Activated gamma-delta T cell (primary cell): ENCODE measurements around the gene PSMD6.

ENCODE experiments used
- DNase-seq: peaks from one replicate; lab custom pipeline; 2025; lab: John Stamatoyannopoulos, UW

The PSMD6 gene

DNA sequence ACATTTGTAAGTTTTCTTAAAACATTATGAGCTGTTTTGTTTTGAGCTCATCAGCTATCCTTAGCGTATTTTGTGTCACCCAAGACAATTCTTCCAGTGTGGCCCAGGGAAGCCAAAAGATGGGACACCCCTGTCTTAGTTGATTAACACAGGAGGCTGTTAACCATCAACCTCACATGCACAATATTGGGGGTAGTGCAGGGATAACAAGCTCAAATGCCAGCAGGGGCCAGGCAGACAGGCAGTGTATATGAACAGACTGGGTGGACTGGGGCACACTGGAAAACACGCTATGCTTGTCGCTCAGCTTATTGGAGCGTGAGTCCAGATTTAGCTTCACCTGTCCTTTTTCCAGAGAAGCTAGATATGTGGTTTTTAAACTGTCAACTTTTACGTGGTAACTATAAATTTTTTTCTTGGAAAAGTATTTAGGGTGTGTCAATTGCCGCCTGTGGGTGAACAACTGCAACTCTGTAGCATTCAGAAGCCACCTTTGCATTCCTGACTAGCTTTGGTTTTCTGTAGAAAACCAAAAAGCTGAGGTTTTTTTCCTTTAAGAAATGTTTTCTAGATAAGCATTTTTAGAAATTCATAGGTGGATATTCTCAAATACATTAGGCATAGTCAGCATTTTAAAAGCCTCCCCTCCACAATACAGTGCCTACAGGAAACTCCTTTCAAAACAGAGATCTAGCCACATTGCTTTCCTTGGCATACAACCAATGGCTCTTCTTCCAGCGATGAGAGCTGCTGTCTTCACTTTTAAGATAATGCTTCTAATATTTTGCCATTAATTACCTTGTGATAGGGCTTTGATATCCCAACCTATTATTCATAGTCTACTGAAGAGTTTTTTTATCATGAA is 14.6 kb downstream of the PSMD6 start:
- no peak for DNase-seq

DNA sequence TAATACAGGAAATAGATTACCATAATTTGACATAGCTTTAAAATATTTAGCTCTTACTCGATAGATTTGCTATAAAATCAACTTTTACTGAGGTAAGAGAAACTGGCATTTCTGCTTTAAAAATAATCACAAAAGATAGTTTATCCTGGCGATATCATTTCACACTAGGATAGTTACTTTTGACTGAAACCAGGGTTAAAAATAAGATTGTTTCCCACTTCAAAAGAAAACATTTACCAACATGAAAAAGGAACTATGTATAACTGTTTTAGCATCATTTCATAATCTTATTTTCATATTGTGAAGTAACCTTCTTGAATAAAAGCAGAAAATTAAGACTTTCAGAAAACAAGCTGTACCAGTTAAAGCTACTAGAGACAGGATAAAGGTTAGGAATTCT is 15.3 kb downstream of the PSMD6 start:
- DNase-seq: no peak

DNA sequence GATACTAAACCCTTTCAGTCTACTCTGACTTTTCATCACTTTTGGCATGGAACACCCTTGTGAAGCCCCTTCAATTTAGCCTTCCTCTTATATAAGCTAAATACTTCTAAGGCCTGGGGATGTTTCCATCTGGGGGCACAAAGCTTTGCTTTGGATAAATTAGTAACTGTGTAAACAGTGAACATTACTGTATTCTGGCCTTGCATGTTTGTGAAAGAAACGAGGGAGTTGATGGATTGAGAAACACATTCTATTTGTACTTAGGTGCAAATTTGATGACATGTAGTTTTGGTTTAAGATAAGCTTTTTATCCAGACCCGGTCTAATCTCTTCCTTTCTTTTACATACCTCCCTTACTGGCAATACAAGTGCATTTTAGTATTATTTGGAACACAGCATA is 19.7 kb downstream of the PSMD6 start:
- no peak for DNase-seq

DNA sequence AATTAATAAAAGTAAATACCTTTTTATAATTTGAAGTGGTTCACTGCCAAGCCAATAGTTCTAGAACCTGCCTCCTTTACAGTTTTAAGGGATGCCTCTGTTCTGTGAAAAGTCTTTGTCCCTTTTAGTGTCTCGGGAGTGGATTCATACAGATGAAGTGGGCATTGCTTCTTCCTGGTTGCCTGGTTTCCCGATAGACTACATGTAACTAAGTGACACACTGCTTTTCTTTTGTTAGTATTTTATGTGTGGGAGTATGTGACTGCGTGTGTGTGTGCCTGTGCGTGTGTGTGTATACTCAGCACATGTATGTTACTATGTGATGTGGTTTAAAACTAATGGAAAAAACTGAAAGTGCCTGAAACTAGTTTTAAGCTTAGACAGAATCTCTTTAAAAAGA is 21.1 kb downstream of the PSMD6 start:
- DNase-seq: no peak

DNA sequence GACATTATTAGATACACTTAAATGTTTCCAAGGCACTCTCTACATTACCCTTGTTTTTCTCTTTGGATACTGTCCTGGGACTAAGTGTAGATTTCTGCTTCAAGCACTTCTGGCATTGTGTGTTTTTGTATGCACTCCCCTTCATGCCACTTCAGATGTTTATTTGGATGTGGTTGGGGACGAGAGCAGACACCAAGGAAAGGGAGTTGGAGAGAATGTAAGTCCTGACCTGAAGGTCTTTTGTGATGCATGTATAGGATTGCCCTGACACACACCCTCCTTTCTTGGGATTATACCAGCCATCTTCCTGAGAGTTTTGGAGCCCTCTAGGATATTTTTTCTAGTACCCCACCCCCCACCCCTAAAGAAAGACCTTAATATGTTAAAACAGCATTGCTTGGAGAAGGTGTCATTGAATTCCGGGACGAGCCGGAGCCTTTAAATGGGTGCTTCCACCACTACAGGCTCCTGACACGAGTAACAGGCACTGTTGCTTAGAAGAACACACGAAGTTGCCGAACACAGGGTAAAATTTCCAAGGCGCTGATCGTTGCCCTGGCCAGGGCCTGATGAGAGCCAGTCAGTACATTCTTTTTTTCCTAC is 22.7 kb downstream of the PSMD6 start:
- no peak for DNase-seq

DNA sequence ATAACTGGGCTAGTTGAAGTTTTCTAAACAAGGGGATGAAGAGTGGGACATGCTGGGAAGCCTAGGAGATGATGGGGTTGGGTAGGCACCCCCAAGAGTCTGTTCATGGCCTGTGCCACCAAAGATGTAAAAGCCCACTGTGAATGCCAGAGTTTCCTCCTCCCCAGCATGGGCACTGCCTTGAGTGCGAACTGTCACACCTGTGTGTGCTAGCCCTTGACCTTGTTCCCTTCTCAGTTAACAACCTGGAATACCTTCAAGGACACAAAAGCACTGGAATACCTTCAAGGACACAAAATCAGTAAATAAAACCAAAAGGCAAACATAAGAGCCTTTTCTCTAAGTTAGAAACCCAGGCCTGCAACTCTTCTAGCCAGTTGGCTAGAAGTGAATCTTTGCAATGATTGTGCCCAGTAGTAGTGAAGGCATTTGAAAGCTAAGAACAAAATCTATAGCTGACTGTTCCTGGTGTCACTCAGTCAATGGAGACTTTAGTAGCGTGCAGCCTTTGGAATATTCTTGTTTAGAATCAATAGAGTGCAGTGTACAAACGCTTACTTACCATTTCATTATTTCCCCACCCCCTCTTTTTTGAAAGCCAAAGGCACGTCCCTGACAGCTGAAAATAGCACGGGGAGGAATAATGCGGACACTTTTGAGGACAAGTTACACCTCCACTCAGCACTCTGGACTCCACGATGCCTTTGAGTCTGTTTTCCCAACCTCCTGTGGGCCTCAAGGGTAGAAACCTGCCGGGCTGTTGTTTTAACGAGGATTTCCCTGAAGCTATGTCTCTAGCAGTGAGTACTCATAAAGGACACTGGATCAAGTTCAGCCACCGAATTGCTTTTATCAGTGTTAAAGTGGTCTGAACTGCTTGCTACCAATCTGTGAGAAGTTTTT is 24.2 kb downstream of the PSMD6 start:
- no peak for DNase-seq

DNA sequence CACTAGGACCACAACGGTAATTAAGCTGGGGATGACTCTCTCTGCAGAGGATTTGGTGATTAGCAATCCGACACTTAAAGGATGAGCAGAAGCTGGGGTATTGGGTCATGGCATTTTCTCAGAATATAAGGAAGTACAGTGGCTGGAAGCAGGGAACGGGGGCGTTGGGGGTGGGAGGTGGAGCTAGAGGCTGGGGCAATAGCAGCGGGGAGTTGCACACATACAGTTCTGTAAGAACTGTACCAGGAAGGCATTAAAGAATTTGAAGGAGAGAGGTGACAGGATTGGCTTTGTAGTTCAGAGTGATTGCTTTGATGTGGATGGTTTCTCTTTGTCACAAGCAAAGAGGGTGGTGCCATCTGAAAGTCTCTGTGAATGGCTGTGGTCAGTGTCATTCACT is 28.2 kb downstream of the PSMD6 start:
- DNase-seq: no peak

DNA sequence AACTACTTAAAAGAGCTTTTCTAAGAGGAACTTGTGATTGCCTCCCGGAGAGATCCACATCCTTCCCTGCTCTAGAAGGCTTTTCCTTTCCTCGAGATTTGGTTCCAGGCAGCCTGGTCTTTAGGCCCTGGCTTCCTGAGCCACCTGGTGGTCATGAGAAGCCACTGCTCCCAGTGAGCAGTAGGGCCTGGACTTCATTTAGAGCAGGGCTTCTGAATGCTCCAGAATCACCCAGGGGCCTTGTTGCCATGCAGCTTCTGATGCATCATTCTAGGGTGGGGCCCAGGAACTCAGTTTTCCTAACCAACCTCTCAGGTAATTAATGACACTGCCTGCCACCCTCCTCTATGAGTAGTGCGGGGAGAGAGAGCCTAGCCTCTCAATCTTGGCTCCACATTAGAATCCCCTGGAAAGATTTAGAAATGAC is 29.6 kb downstream of the PSMD6 start:
- DNase-seq: no peak

DNA sequence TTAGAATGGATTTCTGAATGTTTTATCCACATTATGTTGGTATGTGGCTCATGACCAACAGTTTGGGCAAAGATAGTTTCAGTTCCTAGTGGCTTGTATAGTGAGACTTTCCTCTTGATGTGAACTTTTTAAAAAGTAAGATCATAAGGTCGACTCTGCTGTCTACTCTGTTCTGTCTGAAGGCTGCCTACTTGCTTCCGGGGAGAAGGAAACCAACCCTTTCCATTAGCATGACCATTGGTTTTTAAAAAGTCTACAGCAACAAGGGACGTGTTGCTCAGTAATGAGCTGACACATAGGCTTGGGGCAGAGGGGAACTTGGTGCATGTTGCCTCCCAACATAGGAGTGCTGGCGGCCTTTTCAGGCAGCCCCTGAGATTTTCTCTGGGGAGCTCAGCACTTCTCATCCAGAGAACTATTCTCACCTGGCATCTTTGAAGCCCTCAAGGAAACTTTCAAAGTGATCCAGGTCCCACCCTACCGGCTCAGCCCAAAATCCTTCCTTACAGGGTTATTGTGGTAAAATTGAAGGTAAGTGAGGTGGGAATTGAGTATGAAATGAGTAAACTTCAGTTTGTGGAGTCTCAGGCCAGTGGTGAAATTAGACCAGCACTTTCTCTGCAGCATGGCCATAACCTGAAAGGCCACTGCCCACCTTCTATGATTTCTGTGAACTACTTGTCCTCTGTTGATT is 30.6 kb downstream of the PSMD6 start:
- no peak for DNase-seq

DNA sequence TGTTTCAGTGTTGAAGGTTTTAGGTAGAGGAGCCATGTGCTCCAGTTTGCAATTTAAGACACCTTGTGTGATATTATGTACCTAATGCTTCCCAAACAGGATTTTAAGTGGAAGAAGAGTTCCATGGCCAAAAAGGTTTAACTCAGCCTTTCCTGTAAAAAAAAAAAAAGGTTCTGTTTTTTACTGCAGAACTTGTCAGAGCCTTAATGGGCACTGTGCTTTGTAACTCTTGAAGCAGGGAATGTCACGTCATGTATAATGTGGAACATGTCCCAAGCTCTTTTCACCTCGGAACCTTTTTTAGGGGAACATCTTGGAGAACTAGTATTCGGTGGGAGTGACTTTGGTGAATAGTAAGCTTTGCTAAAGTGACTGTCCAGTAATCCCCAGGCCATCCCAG is 31.6 kb downstream of the PSMD6 start:
- no peak for DNase-seq

DNA sequence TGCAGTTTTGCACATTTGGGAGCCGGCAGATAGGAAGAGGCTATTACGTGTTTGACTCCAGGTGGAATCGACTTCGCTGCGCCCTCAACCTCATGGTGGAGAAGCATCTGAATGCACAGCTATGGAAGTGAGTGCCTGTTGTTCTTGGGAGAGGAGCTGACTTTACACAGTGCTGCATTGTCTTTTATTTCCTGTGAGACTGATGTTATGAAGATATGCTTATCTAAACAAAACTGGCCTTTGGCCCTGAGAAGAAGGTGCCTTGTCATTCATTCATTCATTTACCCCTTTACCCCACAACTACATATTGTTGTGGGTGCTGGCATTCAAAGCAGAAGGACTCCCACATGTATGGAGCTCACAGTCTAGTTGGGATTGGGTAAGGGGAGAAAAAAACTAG is 32.6 kb downstream of the PSMD6 start:
- no peak for DNase-seq

DNA sequence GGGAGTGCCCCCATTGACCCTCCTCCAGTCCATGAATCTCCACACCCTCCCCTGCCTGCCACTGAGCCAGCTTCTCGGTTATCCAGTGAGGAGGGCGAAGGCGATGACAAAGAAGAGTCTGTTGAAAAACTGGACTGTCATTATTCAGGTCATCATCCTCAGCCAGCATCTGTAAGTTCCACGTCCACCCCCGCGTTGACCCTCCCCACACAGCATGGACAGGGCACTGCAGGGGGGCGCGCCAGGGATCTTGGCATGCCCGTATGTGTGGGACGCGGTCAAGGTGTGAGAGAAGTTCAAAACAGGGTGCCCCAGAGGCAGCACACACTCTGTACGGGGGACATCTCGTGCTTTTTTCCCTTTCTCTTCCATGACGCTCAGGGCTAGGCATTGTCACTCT is 33.1 kb downstream of the PSMD6 start:
- no peak for DNase-seq

DNA sequence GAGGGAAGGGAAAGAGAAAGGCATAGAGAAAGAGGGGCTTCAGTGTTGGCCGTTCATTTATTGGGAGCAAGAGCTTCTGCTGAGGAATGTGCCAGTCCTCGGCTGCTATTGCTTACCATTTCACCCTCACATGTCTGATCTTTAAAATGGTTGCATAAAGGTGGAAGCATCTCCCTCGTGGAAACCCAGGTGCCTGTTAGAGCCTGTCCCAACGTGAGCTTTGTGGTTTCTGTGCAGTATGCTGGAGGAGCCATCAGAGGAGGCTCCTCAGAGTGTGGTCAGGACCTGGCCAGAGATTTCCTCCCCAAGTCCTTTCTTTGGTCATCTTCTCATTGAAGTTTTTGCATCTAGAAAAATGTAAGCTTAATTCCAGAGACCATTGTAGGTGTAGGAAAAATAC is 34.4 kb downstream of the PSMD6 start:
- no peak for DNase-seq

DNA sequence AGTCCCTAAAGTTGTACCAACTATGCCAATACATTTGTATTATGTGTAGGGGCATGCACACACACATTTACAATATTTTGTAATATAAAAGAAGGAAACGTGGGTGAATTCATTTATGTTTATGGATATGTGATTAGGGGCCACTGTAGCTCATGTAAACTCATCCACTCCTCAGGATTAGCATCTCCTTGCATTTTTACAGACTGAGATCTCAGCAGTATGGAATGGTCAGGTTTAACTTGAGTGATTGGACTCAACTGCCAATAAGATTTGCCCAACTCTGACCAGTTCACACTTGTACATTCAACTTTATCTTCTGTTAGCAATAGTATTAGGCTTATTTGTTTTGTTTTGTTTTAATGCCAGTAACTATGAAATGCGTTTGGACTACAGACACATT is 36.5 kb downstream of the PSMD6 start:
- no peak for DNase-seq

DNA sequence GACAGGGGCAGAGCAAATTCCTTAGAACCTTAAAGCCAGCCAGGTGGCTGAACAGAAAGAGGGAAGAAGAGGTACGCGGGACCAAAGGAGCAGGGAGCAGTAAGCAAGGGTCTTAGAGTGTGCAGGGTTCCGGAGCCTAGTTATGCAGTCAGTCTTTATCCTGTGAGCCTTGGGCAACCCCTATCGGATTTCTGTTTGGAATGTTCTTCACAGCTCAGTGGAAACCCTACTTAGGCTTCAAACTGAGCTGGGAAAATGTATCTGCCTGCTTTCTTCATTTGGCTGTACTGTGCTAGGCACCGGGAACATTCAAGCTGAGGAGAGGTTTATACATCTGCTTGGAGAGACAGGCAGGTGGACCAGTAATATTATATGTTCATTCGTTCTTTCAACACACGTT is 37.1 kb downstream of the PSMD6 start:
- no peak for DNase-seq

DNA sequence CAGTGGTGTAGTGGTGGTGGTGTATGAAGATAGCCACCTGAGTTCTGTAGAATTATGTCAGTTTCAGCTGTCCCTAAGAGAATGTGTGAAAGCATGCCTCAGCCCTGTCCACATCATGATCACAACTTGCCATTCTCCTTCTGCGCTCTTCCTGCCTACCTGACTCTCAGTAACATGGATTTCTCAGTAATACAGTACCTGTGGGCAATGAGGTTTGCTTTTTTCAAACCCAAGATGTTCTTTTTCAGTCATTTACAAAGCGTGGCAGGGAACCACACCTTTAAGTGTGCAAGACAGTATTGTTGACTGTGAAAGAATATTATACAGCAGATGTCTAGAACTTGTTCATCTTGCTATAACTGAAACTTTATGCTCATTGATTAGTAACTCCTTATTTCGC is 38.9 kb downstream of the PSMD6 start:
- no peak for DNase-seq

DNA sequence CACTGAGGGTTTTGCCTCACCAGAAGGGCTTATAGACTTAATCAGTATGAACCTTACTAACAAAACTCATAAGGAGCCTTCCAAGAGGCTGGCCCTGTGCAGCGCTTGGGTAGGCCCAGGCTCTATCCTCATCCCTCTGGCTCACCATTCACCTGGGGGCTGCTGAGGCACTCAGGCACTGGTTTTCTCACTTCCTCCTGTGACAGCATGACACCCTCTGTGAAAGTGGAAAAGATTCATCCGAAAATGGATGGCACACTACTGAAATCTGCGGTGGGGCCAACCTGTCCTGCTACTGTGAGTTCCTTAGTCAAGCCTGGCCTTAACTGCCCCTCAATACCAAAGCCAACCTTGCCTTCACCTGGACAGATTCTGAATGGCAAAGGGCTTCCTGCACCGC is 41.3 kb downstream of the PSMD6 start:
- DNase-seq: no peak

DNA sequence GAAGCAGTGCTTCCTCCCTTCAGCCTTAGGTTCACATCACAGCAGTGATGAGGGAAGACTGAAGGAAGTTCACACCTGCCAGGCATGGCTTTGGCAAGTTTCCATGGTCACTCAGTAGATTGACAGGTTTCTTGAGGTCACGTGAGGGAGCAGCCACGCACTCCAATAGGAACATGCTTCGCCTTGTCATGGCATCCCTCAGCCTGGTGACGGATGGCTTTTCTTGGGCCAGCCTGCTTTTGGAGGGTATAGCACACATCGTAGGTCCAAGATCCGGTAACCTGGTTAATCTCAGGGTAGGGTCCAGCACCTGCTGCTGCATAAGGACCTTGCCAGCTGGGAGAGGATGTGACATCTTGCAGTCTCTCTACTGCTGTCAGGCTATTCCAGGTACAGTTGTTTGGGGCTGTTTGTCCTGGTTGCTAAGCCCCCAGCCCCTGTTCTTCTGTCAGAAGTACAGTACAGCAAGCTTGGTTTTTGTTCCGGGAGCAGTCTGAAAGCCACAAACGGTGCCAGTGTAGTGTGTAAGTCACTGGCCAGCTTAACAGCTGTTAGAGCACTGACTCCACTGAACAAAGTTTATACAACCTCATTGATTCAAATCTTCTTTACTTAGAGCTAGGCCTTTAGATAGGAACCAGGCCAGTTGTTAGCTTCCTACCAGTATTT is 42.3 kb downstream of the PSMD6 start:
- no peak for DNase-seq

DNA sequence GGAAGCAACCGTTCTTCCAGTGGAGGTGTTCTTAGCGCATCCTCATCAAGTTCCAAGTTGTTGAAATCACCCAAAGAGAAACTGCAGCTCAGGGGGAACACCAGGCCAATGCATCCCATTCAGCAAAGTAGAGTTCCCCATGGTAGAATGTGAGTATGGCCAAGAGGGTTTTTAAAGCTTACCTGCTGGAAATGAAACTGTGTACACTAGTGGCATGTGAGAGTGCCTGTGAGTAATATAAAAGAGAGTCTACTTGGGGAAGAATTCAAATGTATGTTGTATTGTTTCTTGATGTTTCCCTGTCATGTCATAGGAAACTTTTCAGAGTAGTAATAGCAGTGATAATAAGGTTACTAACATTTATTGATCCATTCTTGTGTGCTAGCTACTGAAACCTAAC is 43.3 kb downstream of the PSMD6 start:
- DNase-seq: no peak

DNA sequence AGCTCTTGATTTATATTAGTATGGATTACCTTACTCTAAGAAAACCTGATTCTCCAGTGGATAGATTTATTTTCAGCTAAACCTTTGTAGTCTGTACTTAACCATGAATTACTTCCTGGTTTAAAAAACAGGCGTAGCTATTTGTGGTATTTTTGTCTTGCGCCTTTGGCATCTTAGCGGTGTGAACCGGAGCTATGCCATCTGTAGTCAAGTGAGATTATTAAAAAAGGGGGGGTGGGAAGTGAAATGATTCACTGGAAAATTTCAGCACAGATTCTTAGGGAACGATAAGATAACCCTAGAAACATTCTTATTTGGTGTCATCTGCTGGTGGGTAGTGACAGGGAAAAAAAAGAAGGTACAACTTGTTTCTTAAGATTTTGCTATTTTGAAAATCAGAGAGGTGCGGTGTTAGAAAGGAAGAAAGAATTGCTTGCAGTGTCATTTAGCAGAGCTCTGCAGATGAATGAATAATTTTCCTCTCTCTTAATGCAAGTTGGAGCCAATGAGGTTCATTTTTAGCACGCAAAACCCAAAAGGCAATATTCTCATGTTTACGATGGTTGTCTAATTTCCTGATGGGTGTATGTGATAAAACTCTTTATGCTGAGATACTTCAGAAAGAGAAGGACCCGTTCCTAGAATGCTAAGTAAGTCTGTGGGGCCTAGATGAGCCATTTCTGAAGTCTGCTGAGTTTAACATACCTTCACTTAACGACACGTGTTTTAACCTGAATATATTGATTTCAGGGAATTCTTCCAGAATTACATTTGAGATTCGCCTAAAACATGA is 44.0 kb downstream of the PSMD6 start:
- DNase-seq: no peak

DNA sequence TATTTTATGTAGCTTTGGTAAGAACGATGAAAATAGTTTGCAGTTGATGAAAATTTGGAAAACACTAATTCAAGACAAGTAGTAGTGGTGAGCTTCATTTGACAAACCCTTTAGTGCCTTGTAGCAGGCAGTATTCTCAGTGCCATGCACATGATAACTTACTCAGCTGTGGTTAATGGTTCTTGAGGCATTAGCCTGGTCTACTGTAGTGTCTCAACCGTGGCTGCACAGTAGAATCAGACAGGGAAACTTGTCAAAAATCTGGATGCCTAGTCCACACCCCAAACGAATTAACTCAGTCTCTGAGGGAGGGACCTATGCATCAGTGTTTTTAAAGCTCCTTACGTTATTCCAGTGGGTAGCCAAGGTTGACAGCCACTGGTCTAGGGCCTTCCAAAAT is 45.4 kb downstream of the PSMD6 start:
- no peak for DNase-seq
